IPS-18c (cell line): ENCODE data around the gene SERPINI1.
A peak's percentile ranks its signal among the peaks of the same experiment; 100 is the strongest.

Source experiments
- H3K4me3 ChIP-seq: 2 replicates; pipeline ENCODE4 v1.7.0; 2013; ENCODE audit warnings: low read depth, mild to moderate bottlenecking, low read length, moderate library complexity; ENCODE audit not compliant: insufficient read depth
- H3K9me3 ChIP-seq: one replicate; pipeline ENCODE4 v1.6.1; 2013; ENCODE audit warnings: mild to moderate bottlenecking, low read length, moderate library complexity; ENCODE audit not compliant: control insufficient read depth, insufficient read depth

SERPINI1 gene

GRCh38 chr3:167735233-167736138, at the start of gene SERPINI1:
Gene SERPINI1, plus strand, starts transcription at chr3:167735721. Its CDS starts 53,408 bp downstream, at chr3:167789129.
- Histone ChIP-seq H3K9me3 (no peaks in the 10 kb centered on the region), H3K4me3 (peak within 1 kb of the TSS; percentile 98)

DNA sequence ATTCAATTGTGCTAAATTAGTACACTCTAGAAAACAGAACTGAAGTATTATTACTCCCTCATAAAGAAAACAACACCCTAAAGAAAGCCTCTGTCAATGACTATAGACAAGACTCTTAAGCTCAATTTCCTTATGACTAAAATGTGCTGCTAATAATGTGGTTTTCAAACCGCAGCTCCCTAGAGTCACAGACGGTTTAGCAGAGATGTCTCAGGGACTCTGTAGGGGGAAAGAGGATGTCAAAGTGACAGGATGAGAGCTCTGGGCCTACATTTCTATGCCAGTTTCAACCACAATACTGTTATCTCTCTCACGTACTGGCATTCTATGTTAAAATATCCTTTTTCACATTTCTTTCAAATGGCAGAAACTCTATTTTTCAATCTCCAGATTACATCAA, 44.2 kb upstream of the SERPINI1 start:
- Histone ChIP-seq H3K9me3 (no peaks in the 10 kb centered on the region), H3K4me3 (no peak overlapping the region)

DNA sequence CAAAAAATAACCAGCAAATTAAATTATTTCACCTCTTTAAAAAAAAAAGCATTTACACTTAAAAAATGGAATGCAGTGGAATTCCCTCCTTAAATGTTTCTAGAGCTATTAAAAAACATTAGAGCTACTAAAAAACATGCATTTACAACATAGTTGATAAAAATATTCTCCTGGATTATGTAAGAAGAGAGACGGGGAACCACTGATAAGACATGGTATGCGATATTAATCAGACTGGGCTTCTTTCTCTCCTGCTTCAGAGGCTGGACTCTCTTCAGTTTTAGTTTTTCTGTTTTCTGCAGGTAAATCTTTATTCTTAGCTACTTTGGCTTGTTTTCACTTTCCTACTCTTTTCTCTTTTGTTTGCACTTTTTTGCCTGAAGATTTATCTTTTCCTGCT, 41.4 kb upstream of the SERPINI1 start:
- Histone ChIP-seq H3K4me3 (no peak overlapping the region), H3K9me3 (no peaks in the 10 kb centered on the region)

DNA sequence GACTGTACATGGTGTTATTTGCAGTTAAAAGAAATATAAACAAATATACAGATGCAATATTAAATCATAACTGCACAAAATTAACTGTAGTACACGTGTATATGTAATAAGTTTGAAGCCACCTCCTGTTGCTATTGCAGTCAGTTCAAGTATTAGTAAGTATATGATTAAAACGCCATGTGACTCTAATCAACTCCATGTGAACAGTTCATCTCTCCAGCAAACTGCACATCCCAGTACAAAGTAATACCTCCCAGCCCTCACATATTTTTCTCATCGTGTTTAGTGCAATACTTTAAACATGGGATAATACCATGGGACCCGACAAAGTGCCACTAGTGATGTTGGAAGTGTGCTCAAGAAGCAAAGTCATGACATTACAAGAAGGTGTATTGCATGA, 35.5 kb upstream of the SERPINI1 start:
- Histone ChIP-seq H3K4me3 (no peak overlapping the region), H3K9me3 (no peaks in the 10 kb centered on the region)

- Histone ChIP-seq H3K9me3 (no peaks in the 10 kb centered on the region), H3K4me3 (no peak overlapping the region)
Measured at GRCh38 chr3:167700926-167701325, 34.6 kb upstream of the SERPINI1 start.

DNA sequence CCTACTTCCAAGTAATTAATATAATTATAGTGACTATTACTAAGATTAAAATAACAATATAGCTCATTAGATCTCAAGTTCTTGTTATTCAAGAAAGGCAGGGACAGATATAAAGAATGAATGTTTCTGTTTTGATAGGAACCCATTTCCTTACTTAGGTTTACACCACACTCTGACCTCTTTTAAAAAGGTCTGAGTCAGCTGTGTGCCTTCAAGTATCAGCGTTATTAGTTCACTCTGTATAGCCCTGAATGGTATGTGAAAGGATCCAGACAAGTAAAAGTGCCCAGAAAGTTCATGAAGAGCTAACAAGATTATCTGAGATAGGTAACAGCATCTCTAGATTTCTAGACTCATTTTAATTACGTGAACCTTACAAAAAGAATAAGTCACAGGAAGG, 29.7 kb upstream of the SERPINI1 start:
- Histone ChIP-seq H3K4me3 (no peak overlapping the region), H3K9me3 (no peaks in the 10 kb centered on the region)

GRCh38 chr3:167709690-167710089, 25.8 kb upstream of the SERPINI1 start:
- H3K9me3 ChIP-seq, result no peaks in the 10 kb centered on the region
- no peak overlapping the region for H3K4me3 ChIP-seq

DNA sequence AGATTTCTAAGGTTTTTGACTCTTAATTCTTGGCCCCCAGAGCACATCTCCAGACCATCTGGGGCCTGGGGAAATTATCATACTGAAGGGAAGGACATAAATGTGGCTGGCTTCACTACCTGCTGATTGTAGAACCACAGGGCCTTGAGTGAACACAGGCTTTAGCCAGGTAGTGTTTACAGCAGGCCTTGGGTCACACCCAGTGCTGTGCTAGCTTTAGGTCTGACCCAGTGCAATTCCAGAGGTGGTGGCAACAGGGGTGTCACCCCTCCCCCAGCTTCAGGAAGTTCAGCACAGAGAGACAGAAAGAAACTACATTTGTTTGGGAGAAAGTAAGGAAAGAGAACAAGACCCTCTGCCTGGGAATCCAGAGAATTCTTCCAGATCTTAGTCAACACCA, 25.0 kb upstream of the SERPINI1 start:
- Histone ChIP-seq H3K4me3 (no peak overlapping the region), H3K9me3 (no peaks in the 10 kb centered on the region)

- H3K4me3 ChIP-seq, result no peak overlapping the region
- H3K9me3 ChIP-seq, result no peaks in the 10 kb centered on the region
Measured at GRCh38 chr3:167711439-167711838, 24.1 kb upstream of the SERPINI1 start.

DNA sequence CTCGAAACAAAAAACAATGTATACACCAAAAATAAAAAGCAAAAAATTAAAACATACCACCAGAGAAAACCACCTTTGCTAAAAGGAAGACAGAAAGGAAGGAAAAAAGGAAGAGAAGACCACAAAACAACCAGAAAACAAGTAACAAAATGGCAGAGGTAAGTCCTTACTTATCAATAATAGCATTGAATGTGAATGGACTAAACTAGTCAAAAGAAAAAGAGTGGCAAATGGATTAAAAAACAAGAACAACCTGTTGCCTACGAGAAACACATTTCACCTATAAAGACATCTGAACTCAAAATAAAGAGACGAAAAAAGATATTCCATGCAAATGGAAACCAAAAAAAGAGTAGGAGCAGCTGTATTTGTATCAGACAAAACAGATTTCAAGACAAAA, 23.1 kb upstream of the SERPINI1 start:
- no peaks in the 10 kb centered on the region for H3K9me3 ChIP-seq
- no peak overlapping the region for H3K4me3 ChIP-seq

- Histone ChIP-seq H3K9me3 (no peaks in the 10 kb centered on the region), H3K4me3 (no peak overlapping the region)
Measured at GRCh38 chr3:167714871-167715270, 20.6 kb upstream of the SERPINI1 start.

GRCh38 chr3:167716920-167717319, 18.6 kb upstream of the SERPINI1 start:
- no peak overlapping the region for H3K4me3 ChIP-seq
- H3K9me3 ChIP-seq, result no peaks in the 10 kb centered on the region

DNA sequence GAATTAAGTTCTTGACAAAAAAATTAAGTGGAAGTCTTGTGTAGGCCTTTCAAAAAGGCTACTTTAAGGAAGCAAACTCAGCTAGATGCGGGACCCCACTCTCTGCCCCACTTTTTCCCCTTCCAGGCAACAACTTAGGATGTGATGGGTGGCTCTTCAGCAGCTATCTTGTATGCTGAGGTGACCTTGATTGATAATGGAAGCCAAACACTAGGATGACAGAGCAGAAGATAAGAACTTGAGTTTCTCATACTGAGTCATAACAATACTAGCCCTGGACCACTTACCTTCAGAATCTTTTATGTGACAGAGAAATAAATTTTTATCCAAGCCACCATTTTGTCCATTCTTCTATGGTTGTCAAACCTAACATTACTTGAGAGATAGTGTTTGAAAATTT, 16.9 kb upstream of the SERPINI1 start:
- no peak overlapping the region for H3K4me3 ChIP-seq
- no peaks in the 10 kb centered on the region for H3K9me3 ChIP-seq

DNA sequence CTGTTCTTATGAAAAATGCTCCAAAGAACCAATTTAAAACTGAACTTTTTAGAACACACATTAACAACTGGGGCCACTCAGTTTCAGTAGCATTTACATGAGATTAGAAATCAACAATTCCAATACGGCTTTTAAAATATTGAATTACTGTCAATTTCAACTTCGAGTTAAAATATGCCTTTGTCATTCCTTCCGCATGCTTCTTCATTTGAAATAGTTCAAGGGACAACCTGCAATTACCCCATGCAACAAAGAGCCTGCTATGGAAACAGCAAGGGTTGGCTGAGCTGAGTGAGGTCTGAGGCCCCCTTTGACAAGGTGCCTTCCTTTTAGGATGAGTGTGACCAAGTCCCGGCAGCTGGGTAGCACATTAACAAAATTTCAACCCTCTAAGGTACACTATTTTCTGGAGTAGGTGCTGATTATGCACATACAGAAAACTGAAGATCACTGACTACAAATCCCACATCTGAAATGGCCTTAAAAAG, 12.5 kb upstream of the SERPINI1 start:
- H3K9me3 ChIP-seq, result no peaks in the 10 kb centered on the region
- H3K4me3 ChIP-seq, result no peak overlapping the region

DNA sequence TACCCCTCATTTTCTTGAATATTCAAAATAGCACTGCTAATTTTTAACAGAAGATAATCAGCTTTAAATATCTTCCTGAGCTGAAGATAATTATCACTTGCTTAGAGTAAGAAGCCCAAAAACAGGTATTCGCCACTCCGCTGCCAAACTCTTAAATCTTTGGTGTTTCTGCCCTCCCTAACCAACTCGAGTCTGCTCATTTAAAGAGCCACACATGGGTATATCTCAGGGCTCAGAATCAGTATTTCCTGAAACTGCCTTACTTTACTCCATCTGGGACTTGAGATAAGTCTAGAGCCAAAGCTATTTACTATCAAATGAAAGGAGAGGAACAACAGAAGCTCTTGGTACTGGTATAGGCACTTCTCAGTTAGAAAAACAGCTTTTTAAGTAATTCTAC, 11.6 kb upstream of the SERPINI1 start:
- no peak overlapping the region for H3K4me3 ChIP-seq
- H3K9me3 ChIP-seq, result no peaks in the 10 kb centered on the region

- H3K9me3 ChIP-seq, result no peaks in the 10 kb centered on the region
- no peak overlapping the region for H3K4me3 ChIP-seq
Measured at GRCh38 chr3:167728176-167728575, 7.3 kb upstream of the SERPINI1 start.

DNA sequence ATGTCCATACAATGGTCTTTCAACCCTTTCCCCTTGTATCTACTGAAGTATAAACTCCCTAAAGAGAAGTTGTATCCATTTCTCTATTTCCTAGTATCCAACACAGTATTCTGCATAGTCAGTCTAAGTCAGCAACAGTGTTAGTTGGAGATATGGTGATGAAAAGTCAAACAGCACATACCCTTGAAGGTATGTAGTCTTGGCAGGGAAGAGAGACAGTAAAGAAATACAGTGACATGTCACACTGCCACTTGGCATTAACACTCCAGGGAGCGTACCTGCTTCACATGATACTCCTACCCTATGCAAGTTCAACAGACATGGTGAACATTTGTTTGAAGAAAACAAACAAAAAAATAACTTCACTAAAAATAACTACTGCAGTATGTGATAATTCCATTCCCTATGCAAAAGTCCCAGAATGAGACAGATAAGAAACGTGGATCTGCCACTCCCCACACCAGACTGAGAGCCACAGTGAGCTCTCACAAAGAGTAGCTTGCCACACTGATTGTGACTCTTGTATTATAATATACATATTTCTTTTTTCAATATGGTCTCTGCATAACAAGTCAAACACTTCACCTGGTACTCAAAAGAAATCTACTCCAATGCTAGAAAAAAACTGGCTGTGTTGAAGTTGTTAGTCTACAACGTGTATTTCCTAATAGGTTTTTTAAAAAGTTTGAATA, 6.7 kb upstream of the SERPINI1 start:
- Histone ChIP-seq H3K9me3 (no peaks in the 10 kb centered on the region), H3K4me3 (no peak overlapping the region)

- H3K9me3 ChIP-seq, result no peaks in the 10 kb centered on the region
- H3K4me3 ChIP-seq, result no peak overlapping the region
Measured at GRCh38 chr3:167729591-167729990, 5.9 kb upstream of the SERPINI1 start.
